Smooth muscle cell (in vitro differentiated cells): ENCODE data around the gene LIPM. TPM values are rescaled to one million over a fixed set of nuclear protein-coding genes. Genes with fewer than 3 reads are reported as not detected.

Source experiments
- DNase-seq: peaks from one replicate; lab custom pipeline; 2025; ENCODE audit not compliant: unreplicated experiment; lab: John Stamatoyannopoulos, UW
- H2AFZ ChIP-seq: fragments of 200-600 bp; sonication (generic); 2 replicates; pipeline ENCODE4 v1.6.0; 2016; ENCODE audit warnings: antibody characterized with exemption, low read depth, mild to moderate bottlenecking
- H3F3A ChIP-seq: fragments of 200-600 bp; sonication (generic); 2 replicates; pipeline ENCODE4 v1.6.0; 2017; ENCODE audit warnings: antibody characterized with exemption, low read depth
- H3K27ac ChIP-seq: fragments of 200-600 bp; sonication (generic); 2 replicates; pipeline ENCODE4 v1.5.1; 2016; ENCODE audit warnings: low read depth, mild to moderate bottlenecking
- H3K27me3 ChIP-seq: fragments of 200-600 bp; sonication (generic); 2 replicates; pipeline ENCODE4 v1.6.1; 2016; ENCODE audit warnings: low read depth, mild to moderate bottlenecking
- H3K36me3 ChIP-seq: fragments of 200-600 bp; sonication (generic); 2 replicates; pipeline ENCODE4 v1.5.1; 2016; ENCODE audit warnings: low read depth
- H3K4me1 ChIP-seq: fragments of 200-600 bp; sonication (generic); 2 replicates; pipeline ENCODE4 v1.5.1; 2016; ENCODE audit warnings: low read depth
- H3K4me2 ChIP-seq: fragments of 200-600 bp; sonication (generic); 2 replicates; pipeline ENCODE4 v1.6.0; 2016; ENCODE audit warnings: mild to moderate bottlenecking
- H3K4me3 ChIP-seq: fragments of 200-600 bp; sonication (generic); 2 replicates; pipeline ENCODE4 v1.5.1; 2016; ENCODE audit warnings: mild to moderate bottlenecking
- H3K79me2 ChIP-seq: fragments of 200-600 bp; sonication (generic); 2 replicates; pipeline ENCODE4 v1.6.0; 2016; ENCODE audit warnings: low read depth, mild to moderate bottlenecking
- H3K9ac ChIP-seq: fragments of 200-600 bp; sonication (generic); 2 replicates; pipeline ENCODE4 v1.6.0; 2016; ENCODE audit warnings: low read depth
- H3K9me3 ChIP-seq: fragments of 200-600 bp; sonication (generic); replicated peaks from 2 replicates; pipeline ENCODE4 v1.5.1; 2016; ENCODE audit warnings: low read depth
- H4K20me1 ChIP-seq: fragments of 200-600 bp; sonication (generic); 2 replicates; pipeline ENCODE4 v1.6.0; 2016; ENCODE audit warnings: low read depth
- CTCF ChIP-seq: fragments of 200-600 bp; sonication (generic); IDR thresholded peaks from 2 replicates; pipeline ENCODE4 v1.5.1; 2017; ENCODE audit warnings: borderline replicate concordance, mild to moderate bottlenecking, antibody characterized with exemption; ENCODE audit not compliant: insufficient read depth, poor library complexity, severe bottlenecking
- WGBS: methylation state at CpG from one replicate; pipeline ENCODE4 v1.1.7; 2016; ENCODE audit warnings: low lambda C conversion rate; 5-methylcytosine and 5-hydroxymethylcytosine counted together
- polyA plus RNA-seq: library from polyadenylated mRNA; unstranded; fragments of >200 nt; fragmentation: Nextera tagmentation; extraction: Ambion mirVana; gene quantifications from 2 replicates; pipeline ENCODE4 v1.2.1, GENCODE V29; 2016
- total RNA-seq: library from RNA; depleted of rRNA; stranded (reverse); fragments of >200 nt; gene quantifications from 2 replicates; pipeline ENCODE4 v1.2.3, GENCODE V29; 2014

LIPM gene
- total and polyA plus RNA-seq, 2 experiments from 2014 or later = 0.67 TPM; not detected in 1

GRCh38 chr10:88841316-88842111, 39.0 kb downstream of the LIPM start:
- Histone ChIP-seq H3K27me3 (peaks cover 49% of the 10 kb centered on the region), H3F3A (no peaks in the 10 kb centered on the region), H3K36me3 (no peaks in the 10 kb centered on the region), H3K9me3 (no peaks in the 10 kb centered on the region), H3K4me1 (no peaks in the 10 kb centered on the region), H3K4me3 (no peak overlapping the region), H4K20me1 (no peaks in the 10 kb centered on the region), H2AFZ (no peak overlapping the region), H3K4me2 (no peak overlapping the region), H3K27ac (no peak overlapping the region), H3K79me2 (no peaks in the 10 kb centered on the region), H3K9ac (no peak overlapping the region)
- TF ChIP-seq CTCF = no peak
- 83% methylated on average over 6 of the region's 6 CpGs for WGBS
- DNase-seq = no peak

- Histone ChIP-seq H3K36me3 (no peaks in the 10 kb centered on the region), H3K4me1 (no peaks in the 10 kb centered on the region), H3K9me3 (no peaks in the 10 kb centered on the region), H3K79me2 (no peaks in the 10 kb centered on the region), H3K4me3 (no peak overlapping the region), H2AFZ (no peak overlapping the region), H3K27ac (no peak overlapping the region), H3K4me2 (no peak overlapping the region), H4K20me1 (no peaks in the 10 kb centered on the region), H3K9ac (no peak overlapping the region), H3F3A (no peaks in the 10 kb centered on the region), H3K27me3 (peaks cover 49% of the 10 kb centered on the region)
- no peak for DNase-seq
- 93% methylated on average over 4 of the region's 4 CpGs for WGBS
- no peak for TF ChIP-seq CTCF
Measured at GRCh38 chr10:88843171-88843570, 40.6 kb downstream of the LIPM start.

- Histone ChIP-seq H2AFZ (no peak overlapping the region), H3K9ac (no peak overlapping the region), H3K36me3 (no peaks in the 10 kb centered on the region), H3K27me3 (peaks cover 21% of the 10 kb centered on the region), H4K20me1 (no peaks in the 10 kb centered on the region), H3K4me1 (no peaks in the 10 kb centered on the region), H3K4me2 (no peak overlapping the region), H3F3A (no peaks in the 10 kb centered on the region), H3K27ac (no peak overlapping the region), H3K79me2 (no peaks in the 10 kb centered on the region), H3K9me3 (no peaks in the 10 kb centered on the region), H3K4me3 (no peak overlapping the region)
- WGBS = 55% methylated on average over 1 of the region's 1 CpG
- TF ChIP-seq CTCF = no peak
- no peak for DNase-seq
Measured at GRCh38 chr10:88848499-88848898, 46.0 kb downstream of the LIPM start.

GRCh38 chr10:88849234-88849633, 46.7 kb downstream of the LIPM start:
- Histone ChIP-seq H3K4me1 (no peaks in the 10 kb centered on the region), H2AFZ (no peak overlapping the region), H3K27ac (no peak overlapping the region), H3F3A (no peaks in the 10 kb centered on the region), H3K4me2 (no peak overlapping the region), H3K27me3 (peaks cover 14% of the 10 kb centered on the region), H3K9ac (no peak overlapping the region), H4K20me1 (no peaks in the 10 kb centered on the region), H3K9me3 (no peaks in the 10 kb centered on the region), H3K79me2 (no peaks in the 10 kb centered on the region), H3K36me3 (no peaks in the 10 kb centered on the region), H3K4me3 (no peak overlapping the region)
- 88% methylated on average over 1 of the region's 1 CpG for WGBS
- DNase-seq = no peak
- TF ChIP-seq CTCF = no peak
